Measurements from ENCODE around the gene EIF5AL1. TPM values are rescaled to one million over a fixed set of nuclear protein-coding genes. Genes with fewer than 3 reads are reported as not detected.
"Not testable (repeated sequence)": the region's sequence is repeated elsewhere in the genome, so short reads cannot be mapped to it uniquely, and the experiment has no call there.

Gene EIF5AL1
- total RNA-seq, 2 experiments from 2014 or later: 0.53 to 0.83 TPM

- H3K4me3 Mint-ChIP-seq; H3K36me3 Mint-ChIP-seq (ENCODE audit: low read depth); POLR2A ChIA-PET: not testable (repeated sequence)
Measured at GRCh38 chr10:79503787-79504186, 8.5 kb upstream of the EIF5AL1 start.

GRCh38 chr10:79504483-79504882 is 7.8 kb upstream of the EIF5AL1 start:
- H3K4me1 Mint-ChIP-seq (ENCODE audit: low read depth): peaks cover 14% of the 10 kb centered on the region
- H3K27ac Mint-ChIP-seq; H3K36me3 Mint-ChIP-seq (ENCODE audit: low read depth); POLR2A ChIA-PET; DNase-seq; CTCF ChIA-PET; H3K9me3 Mint-ChIP-seq (ENCODE audit: insufficient read depth); H3K4me3 Mint-ChIP-seq; ATAC-seq: not testable (repeated sequence)
- peaks cover 30% of the 10 kb centered on the region for H3K27me3 Mint-ChIP-seq (ENCODE audit: low read depth)

More at GRCh38 chr10:79503787-79504186, 8.5 kb upstream of the EIF5AL1 start:
- Mint-ChIP-seq H3K27me3 (ENCODE audit: low read depth) (peaks cover 30% of the 10 kb centered on the region), H3K4me1 (ENCODE audit: low read depth) (peaks cover 14% of the 10 kb centered on the region)
- CTCF ChIA-PET; ATAC-seq; DNase-seq; H3K9me3 Mint-ChIP-seq (ENCODE audit: insufficient read depth); H3K27ac Mint-ChIP-seq: not testable (repeated sequence)

- H3K27ac Mint-ChIP-seq; H3K9me3 Mint-ChIP-seq (ENCODE audit: insufficient read depth); DNase-seq; ATAC-seq; POLR2A ChIA-PET; H3K4me3 Mint-ChIP-seq; H3K36me3 Mint-ChIP-seq (ENCODE audit: low read depth): not testable (repeated sequence)
- CTCF ChIA-PET: interaction anchor here (3.1 kb wide), 1 partner anchor 131 kb away, joined by 14 read pairs; no protein-coding TSS in a partner anchor
- Mint-ChIP-seq H3K4me1 (ENCODE audit: low read depth) (peaks cover 14% of the 10 kb centered on the region), H3K27me3 (ENCODE audit: low read depth) (peaks cover 30% of the 10 kb centered on the region)
Measured at GRCh38 chr10:79505328-79505727, 7.0 kb upstream of the EIF5AL1 start.

GRCh38 chr10:79505829-79506228 is 6.5 kb upstream of the EIF5AL1 start:
- H3K9me3 Mint-ChIP-seq (ENCODE audit: insufficient read depth): no peaks in the 10 kb centered on the region
- DNase-seq: peak; percentile 36
- POLR2A ChIA-PET: no interaction called here
- no peaks in the 10 kb centered on the region for H3K36me3 Mint-ChIP-seq (ENCODE audit: low read depth)
- H3K27me3 Mint-ChIP-seq (ENCODE audit: low read depth): peaks cover 30% of the 10 kb centered on the region
- no peak overlapping the region for H3K27ac Mint-ChIP-seq
- H3K4me3 Mint-ChIP-seq: no peak overlapping the region
- peaks cover 14% of the 10 kb centered on the region for H3K4me1 Mint-ChIP-seq (ENCODE audit: low read depth)
- ATAC-seq: peak; percentile 31
- CTCF ChIA-PET: interaction anchor here (3.1 kb wide), 1 partner anchor 132 kb away, joined by 14 read pairs; no protein-coding TSS in a partner anchor

- DNase-seq: no peak
- Mint-ChIP-seq H3K27ac (no peak overlapping the region), H3K36me3 (ENCODE audit: low read depth) (no peaks in the 10 kb centered on the region), H3K4me3 (no peak overlapping the region), H3K4me1 (ENCODE audit: low read depth) (peaks cover 14% of the 10 kb centered on the region), H3K27me3 (ENCODE audit: low read depth) (peaks cover 25% of the 10 kb centered on the region), H3K9me3 (ENCODE audit: insufficient read depth) (no peaks in the 10 kb centered on the region)
- POLR2A ChIA-PET: no interaction called here
- CTCF ChIA-PET: interaction anchor here (0.9 to 3.1 kb wide), 2 partner anchors 10 to 134 kb away, joined by 3 to 14 read pairs; no protein-coding TSS in a partner anchor
- no peak for ATAC-seq
Measured at GRCh38 chr10:79507440-79508167, 4.7 kb upstream of the EIF5AL1 start.

- CTCF ChIA-PET: interaction anchor here (3.1 kb wide), 1 partner anchor 134 kb away, joined by 14 read pairs; no protein-coding TSS in a partner anchor
- H3K36me3 Mint-ChIP-seq (ENCODE audit: low read depth); H3K9me3 Mint-ChIP-seq (ENCODE audit: insufficient read depth); ATAC-seq; DNase-seq; H3K4me3 Mint-ChIP-seq; POLR2A ChIA-PET; H3K27ac Mint-ChIP-seq: not testable (repeated sequence)
- H3K27me3 Mint-ChIP-seq (ENCODE audit: low read depth): peaks cover 19% of the 10 kb centered on the region
- peaks cover 14% of the 10 kb centered on the region for H3K4me1 Mint-ChIP-seq (ENCODE audit: low read depth)
Measured at GRCh38 chr10:79508245-79508644, 4.1 kb upstream of the EIF5AL1 start.

- H3K9me3 Mint-ChIP-seq (ENCODE audit: insufficient read depth); CTCF ChIA-PET; H3K4me3 Mint-ChIP-seq; H3K27ac Mint-ChIP-seq; H3K36me3 Mint-ChIP-seq (ENCODE audit: low read depth); POLR2A ChIA-PET; DNase-seq: not testable (repeated sequence)
- Mint-ChIP-seq H3K27me3 (ENCODE audit: low read depth) (peaks cover 17% of the 10 kb centered on the region), H3K4me1 (ENCODE audit: low read depth) (peaks cover 12% of the 10 kb centered on the region)
- peak; percentile 68 for ATAC-seq
Measured at GRCh38 chr10:79509306-79509933, 2.9 kb upstream of the EIF5AL1 start.

GRCh38 chr10:79509934-79510508 is 2.3 kb upstream of the EIF5AL1 start:
- H3K36me3 Mint-ChIP-seq (ENCODE audit: low read depth); H3K4me3 Mint-ChIP-seq; H3K9me3 Mint-ChIP-seq (ENCODE audit: insufficient read depth); CTCF ChIA-PET; POLR2A ChIA-PET; DNase-seq; ATAC-seq; H3K27ac Mint-ChIP-seq: not testable (repeated sequence)
- H3K27me3 Mint-ChIP-seq (ENCODE audit: low read depth): peaks cover 19% of the 10 kb centered on the region
- H3K4me1 Mint-ChIP-seq (ENCODE audit: low read depth): peaks cover 12% of the 10 kb centered on the region

- H3K27ac Mint-ChIP-seq; POLR2A ChIA-PET; H3K36me3 Mint-ChIP-seq (ENCODE audit: low read depth); DNase-seq; H3K4me3 Mint-ChIP-seq; CTCF ChIA-PET; H3K4me1 Mint-ChIP-seq (ENCODE audit: low read depth); H3K9me3 Mint-ChIP-seq (ENCODE audit: insufficient read depth); ATAC-seq: not testable (repeated sequence)
- H3K27me3 Mint-ChIP-seq (ENCODE audit: low read depth): peaks cover 11% of the 10 kb centered on the region
Measured at GRCh38 chr10:79516532-79517205, 4.3 kb downstream of the EIF5AL1 start.

GRCh38 chr10:79517567-79517966 is 5.2 kb downstream of the EIF5AL1 start:
- POLR2A ChIA-PET; H3K4me3 Mint-ChIP-seq; H3K4me1 Mint-ChIP-seq (ENCODE audit: low read depth); DNase-seq; H3K27ac Mint-ChIP-seq; ATAC-seq; H3K9me3 Mint-ChIP-seq (ENCODE audit: insufficient read depth); CTCF ChIA-PET; H3K36me3 Mint-ChIP-seq (ENCODE audit: low read depth): not testable (repeated sequence)
- peaks cover 11% of the 10 kb centered on the region for H3K27me3 Mint-ChIP-seq (ENCODE audit: low read depth)

- H3K36me3 Mint-ChIP-seq (ENCODE audit: low read depth); H3K27ac Mint-ChIP-seq; DNase-seq; H3K27me3 Mint-ChIP-seq (ENCODE audit: low read depth); POLR2A ChIA-PET; H3K4me3 Mint-ChIP-seq; CTCF ChIA-PET; H3K4me1 Mint-ChIP-seq (ENCODE audit: low read depth); H3K9me3 Mint-ChIP-seq (ENCODE audit: insufficient read depth): not testable (repeated sequence)
- peak; percentile 49 for ATAC-seq
Measured at GRCh38 chr10:79521751-79522150, 9.4 kb downstream of the EIF5AL1 start.

GRCh38 chr10:79522464-79522863 is 10.1 kb downstream of the EIF5AL1 start:
- H3K27me3 Mint-ChIP-seq (ENCODE audit: low read depth); H3K36me3 Mint-ChIP-seq (ENCODE audit: low read depth); H3K9me3 Mint-ChIP-seq (ENCODE audit: insufficient read depth); CTCF ChIA-PET; POLR2A ChIA-PET; H3K4me3 Mint-ChIP-seq; DNase-seq; H3K27ac Mint-ChIP-seq; H3K4me1 Mint-ChIP-seq (ENCODE audit: low read depth): not testable (repeated sequence)
- peak; percentile 15 for ATAC-seq
